Suprapubic skin (tissue), 4 donors: ENCODE data around the gene UCMA.

Experiments
- EP300 ChIP-seq: sonication (generic); formaldehyde crosslinking; IDR thresholded peaks from one replicate; pipeline ENCODE4 v1.6.1; 2017; ENCODE audit warnings: antibody characterized with exemption
- POLR2A ChIP-seq, 2 donors: fragments of 450-650 bp; IDR thresholded peaks; one replicate each; pipeline ENCODE4 v1.6.1; 2017; ENCODE audit warnings: antibody characterized with exemption in 2 of 2, mild to moderate bottlenecking in 2 of 2, moderate library complexity in 2 of 2
- POLR2AphosphoS5 ChIP-seq, 3 donors: sonication (generic); formaldehyde crosslinking; IDR thresholded peaks; one replicate each; pipeline ENCODE4 v1.6.1; 2017; ENCODE audit warnings: antibody characterized with exemption in 3 of 3
- TF ChIP-seq, protein P1 (sequence below), 2 donors: fragments of 200-600 bp in 1 of 2; fragments of 450-650 bp in 1 of 2; sonication (generic) in 1 of 2; IDR thresholded peaks; one replicate each; pipeline ENCODE4 v1.5.1; 2016 to 2019; ENCODE audit warnings: antibody characterized with exemption in 2 of 2, mild to moderate bottlenecking in 1 of 2, moderate library complexity in 1 of 2

DNA sequence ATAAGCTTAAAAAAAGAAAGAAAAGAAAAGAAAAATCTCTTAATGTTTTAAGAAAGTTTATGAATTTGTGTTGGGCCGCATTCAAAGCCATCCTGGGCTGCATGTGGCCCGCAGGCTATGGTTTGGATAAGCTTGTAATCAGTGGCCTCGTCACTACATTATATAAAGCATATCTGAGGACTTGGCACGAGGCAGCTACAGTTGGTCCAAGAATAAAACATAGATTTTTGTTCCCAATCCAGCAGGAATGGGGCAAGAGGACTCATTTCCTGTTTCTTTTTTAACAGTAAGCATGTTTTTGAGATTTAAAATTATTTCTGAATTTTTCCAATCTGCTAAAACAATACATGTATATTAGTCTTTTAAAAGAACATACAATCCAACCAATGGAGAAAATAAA is 44.2 kb downstream of the UCMA start:
- TF ChIP-seq, protein P1, sequence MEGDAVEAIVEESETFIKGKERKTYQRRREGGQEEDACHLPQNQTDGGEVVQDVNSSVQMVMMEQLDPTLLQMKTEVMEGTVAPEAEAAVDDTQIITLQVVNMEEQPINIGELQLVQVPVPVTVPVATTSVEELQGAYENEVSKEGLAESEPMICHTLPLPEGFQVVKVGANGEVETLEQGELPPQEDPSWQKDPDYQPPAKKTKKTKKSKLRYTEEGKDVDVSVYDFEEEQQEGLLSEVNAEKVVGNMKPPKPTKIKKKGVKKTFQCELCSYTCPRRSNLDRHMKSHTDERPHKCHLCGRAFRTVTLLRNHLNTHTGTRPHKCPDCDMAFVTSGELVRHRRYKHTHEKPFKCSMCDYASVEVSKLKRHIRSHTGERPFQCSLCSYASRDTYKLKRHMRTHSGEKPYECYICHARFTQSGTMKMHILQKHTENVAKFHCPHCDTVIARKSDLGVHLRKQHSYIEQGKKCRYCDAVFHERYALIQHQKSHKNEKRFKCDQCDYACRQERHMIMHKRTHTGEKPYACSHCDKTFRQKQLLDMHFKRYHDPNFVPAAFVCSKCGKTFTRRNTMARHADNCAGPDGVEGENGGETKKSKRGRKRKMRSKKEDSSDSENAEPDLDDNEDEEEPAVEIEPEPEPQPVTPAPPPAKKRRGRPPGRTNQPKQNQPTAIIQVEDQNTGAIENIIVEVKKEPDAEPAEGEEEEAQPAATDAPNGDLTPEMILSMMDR (IDR thresholded peaks at IDR 0.05): no peak
- no peak for TF ChIP-seq POLR2A (IDR thresholded peaks at IDR 0.05)
- TF ChIP-seq POLR2AphosphoS5 (IDR thresholded peaks at IDR 0.05): no peak
- no peak for TF ChIP-seq EP300
